Panc1 (cell line): ENCODE results near the gene KIF26A. TPM values are rescaled to one million over a fixed set of nuclear protein-coding genes. Genes with fewer than 3 reads are reported as not detected.

ENCODE experiments used
- ATAC-seq: fragments of 200-7000 bp; cut with Tn5 transposase; 2 replicates; pipeline ENCODE4 v1.9.1; 2020; ENCODE audit warnings: mild to moderate bottlenecking, moderate library complexity
- BruUV-seq: library from RNA; stranded (reverse); fragments of 400-500 nt; replicated peaks from 2 replicates; lab custom pipeline; 2021; lab: Mats Ljungman, UMichigan
- CTCF ChIA-PET: fragments of 300-600 bp; sonication (Branson Sonifier 250); formaldehyde crosslinking; loops from one replicate; lab custom pipeline; 2022; ENCODE audit warnings: antibody characterized with exemption; lab: Charles Lee
- POLR2A ChIA-PET: fragments of 300-600 bp; sonication (Branson Sonifier 250); formaldehyde crosslinking; loops from one replicate; lab custom pipeline; 2022; ENCODE audit warnings: antibody characterized with exemption; lab: Charles Lee
- DNase-seq: peaks from one replicate; pipeline ENCODE4 v3.0.0-alpha.2; 2010; ENCODE audit warnings: low read depth, low spot score
- H3K27ac ChIP-seq: 2 replicates; pipeline ENCODE4 v1.5.1; 2011; ENCODE audit warnings: mild to moderate bottlenecking, low read length, inconsistent platforms
- H3K27me3 ChIP-seq: fragments of 200-500 bp; sonication (Bioruptor generic); 2 replicates; pipeline ENCODE4 v1.6.0; 2014; ENCODE audit warnings: low read length, inconsistent platforms; ENCODE audit not compliant: control insufficient read depth, insufficient read depth
- H3K36me3 ChIP-seq: fragments of 200-500 bp; sonication (Bioruptor generic); 2 replicates; pipeline ENCODE4 v1.5.1; 2014; ENCODE audit warnings: inconsistent platforms, mild to moderate bottlenecking, low read length, moderate library complexity; ENCODE audit not compliant: control insufficient read depth, insufficient read depth
- H3K4me1 ChIP-seq: 2 replicates; pipeline ENCODE4 v1.5.1; 2011; ENCODE audit warnings: inconsistent platforms, mild to moderate bottlenecking, low read length, moderate library complexity; ENCODE audit not compliant: control insufficient read depth, insufficient read depth
- H3K4me3 ChIP-seq, 2 experiments: 2 replicates each; pipeline ENCODE4 v1.5.1; 2011 to 2012; ENCODE audit warnings: low read depth in 2 of 2, low read length in 2 of 2, mild to moderate bottlenecking in 2 of 2, inconsistent platforms in 1 of 2, moderate library complexity in 1 of 2
- H3K9me3 ChIP-seq: fragments of 200-500 bp; sonication (Bioruptor generic); 2 replicates; pipeline ENCODE4 v1.5.1; 2014; ENCODE audit warnings: low read depth, mild to moderate bottlenecking, inconsistent platforms, low read length, moderate library complexity; ENCODE audit not compliant: control insufficient read depth, insufficient read depth
- CTCF ChIP-seq: fragments of 450-650 bp; IDR thresholded peaks from 2 replicates; pipeline ENCODE4 v1.5.1; 2017; ENCODE audit warnings: mild to moderate bottlenecking
- POLR2AphosphoS5 ChIP-seq: IDR thresholded peaks from 2 replicates; pipeline ENCODE4 v1.6.1; 2012; ENCODE audit warnings: mild to moderate bottlenecking, low read depth, low read length, moderate library complexity
- REST ChIP-seq, 2 experiments: IDR thresholded peaks; 2 replicates each; pipeline ENCODE4 v1.6.1; 2011 to 2012; ENCODE audit warnings: low read depth in 2 of 2, control low read depth in 1 of 2, low read length in 1 of 2, mild to moderate bottlenecking in 1 of 2, moderate library complexity in 1 of 2; ENCODE audit not compliant: insufficient read depth in 1 of 2
- SIN3A ChIP-seq: IDR thresholded peaks from 2 replicates; pipeline ENCODE4 v1.6.1; 2012; ENCODE audit warnings: low read depth, mild to moderate bottlenecking, low read length, moderate library complexity, borderline replicate concordance; ENCODE audit not compliant: insufficient read depth
- TCF7L2 ChIP-seq: IDR thresholded peaks from 2 replicates; pipeline ENCODE4 v1.6.1; 2011; ENCODE audit warnings: mild to moderate bottlenecking, low read depth, low read length, inconsistent platforms
- in situ Hi-C: cut with HindIII; loops from 2 replicates; pipeline ENCODE4 v1.10.0; 2016; ENCODE audit warnings: low sequenced_read_pairs, low pct_unique_long_range_greater_than_20kb
- intact Hi-C: fragments of 100-400 bp; cut with micrococcal nuclease; formaldehyde crosslinking; loops from one replicate; pipeline ENCODE4 v1.10.0; 2022; ENCODE audit not compliant: unreplicated experiment
- total RNA-seq: library from RNA; stranded (reverse); gene quantifications from one replicate; pipeline ENCODE4 v1.2.1, GENCODE V29; 2021; ENCODE audit not compliant: unreplicated experiment

KIF26A gene
- total RNA-seq, 1 experiment from 2014 or later, result 4.4 TPM

GRCh38 chr14:104223101-104224041 lies 85.0 kb downstream of the KIF26A start:
- no peaks in the 10 kb centered on the region for H3K36me3 ChIP-seq
- H3K4me1 ChIP-seq, result no peaks in the 10 kb centered on the region
- in situ Hi-C loops (no loop called here), intact Hi-C loops (no loop called here)
- TF ChIP-seq POLR2AphosphoS5 (no peak), REST (IDR thresholded peaks at IDR 0.05; ENCODE audit: insufficient read depth in 1 of 2, low read depth in 2 of 2, low read length in 1 of 2) (no peak), CTCF (no peak), SIN3A (no peak), TCF7L2 (no peak)
- no peak overlapping the region for H3K27ac ChIP-seq
- no peak for ATAC-seq
- no peaks in the 10 kb centered on the region for H3K9me3 ChIP-seq
- no TSS peak for BruUV-seq
- H3K4me3 ChIP-seq, result no peak overlapping the region
- POLR2A ChIA-PET, result no interaction called here
- H3K27me3 ChIP-seq, result no peaks in the 10 kb centered on the region
- DNase-seq, result no peak
- CTCF ChIA-PET, result no interaction called here

- H3K9me3 ChIP-seq, result no peaks in the 10 kb centered on the region
- POLR2A ChIA-PET, result no interaction called here
- intact Hi-C loops, result no loop called here
Observed at GRCh38 chr14:104224131-104224505, 85.7 kb downstream of the KIF26A start.

More at GRCh38 chr14:104224131-104224505, 85.7 kb downstream of the KIF26A start:
- ATAC-seq (no peak), DNase-seq (no peak)
- no peak for TF ChIP-seq CTCF
- TF ChIP-seq SIN3A, result no peak
- TF ChIP-seq TCF7L2, result no peak
- no peak for TF ChIP-seq POLR2AphosphoS5
- no peak for TF ChIP-seq REST (IDR thresholded peaks at IDR 0.05; ENCODE audit: insufficient read depth in 1 of 2, low read depth in 2 of 2, low read length in 1 of 2)
- Histone ChIP-seq H3K4me3 (no peak overlapping the region), H3K36me3 (no peaks in the 10 kb centered on the region), H3K27ac (no peak overlapping the region), H3K4me1 (no peaks in the 10 kb centered on the region), H3K27me3 (no peaks in the 10 kb centered on the region)
- CTCF ChIA-PET, result no interaction called here
- no TSS peak for BruUV-seq
- in situ Hi-C loops, result no loop called here
